ENCODE data around the gene APLNR. TPM values are rescaled to one million over a fixed set of nuclear protein-coding genes. Genes with fewer than 3 reads are reported as not detected.

Gene APLNR
- total RNA-seq, 1 experiment from 2014 or later, result 0.39 TPM

- H2AK5ac ChIP-seq (ENCODE audit: insufficient read length, low read length), result no peak overlapping the region
Observed at GRCh38 chr11:57192316-57192715, 44.7 kb downstream of the APLNR start.

More at GRCh38 chr11:57192316-57192715, 44.7 kb downstream of the APLNR start:
- no peak overlapping the region for H2BK12ac ChIP-seq (ENCODE audit: insufficient read length, low read depth, low read length)
- TF ChIP-seq CTCF (conservative IDR thresholded peaks at IDR 0.05), result no peak
- no peak overlapping the region for H4K91ac ChIP-seq (ENCODE audit: insufficient read length, low read depth, low read length)
- no peak overlapping the region for H2AFZ ChIP-seq (ENCODE audit: low read length)
- no peak overlapping the region for H3K56ac ChIP-seq (ENCODE audit: insufficient read length, low read depth, low read length)
- H3K9ac ChIP-seq (ENCODE audit: extremely low read depth, insufficient read length, low read length), result no peak overlapping the region
- H3K4me1 Mint-ChIP-seq, result peaks cover 23 to 24% of the 10 kb centered on the region in 2 experiments
- no peaks in the 10 kb centered on the region for H4K20me1 ChIP-seq (ENCODE audit: control insufficient read depth, insufficient read depth, insufficient read length)
- H3K4ac ChIP-seq (ENCODE audit: low read depth, low read length), result no peak overlapping the region
- no peak overlapping the region for H3K4me2 ChIP-seq (ENCODE audit: insufficient read depth, insufficient read length, low read length)
- peaks cover 4% of the 10 kb centered on the region for H3K27me3 Mint-ChIP-seq (ENCODE audit: low read depth)
- no peak overlapping the region for H2BK15ac ChIP-seq (ENCODE audit: low read depth, low read length)
- no peak overlapping the region for H3K27ac Mint-ChIP-seq
- no peaks in the 10 kb centered on the region for H3K79me1 ChIP-seq (ENCODE audit: insufficient read depth, low read depth, low read length, poor library complexity, severe bottlenecking)
- no peaks in the 10 kb centered on the region for H3K27me3 ChIP-seq (ENCODE audit: insufficient read depth, low read length)
- no peak overlapping the region for H3K27ac ChIP-seq (ENCODE audit: insufficient read length, low read depth, low read length)
- H3K9me3 ChIP-seq (ENCODE audit: control insufficient read depth, low read depth, low read length), result no peaks in the 10 kb centered on the region
- WGBS (ENCODE audit: extremely low coverage, insufficient read length, low lambda C conversion rate), result no CpG with 5 or more reads among the region's 1 CpG
- no peak overlapping the region for H3K23ac ChIP-seq (ENCODE audit: insufficient read length, low read depth, low read length)
- no peak overlapping the region for H3T11ph ChIP-seq (ENCODE audit: low read length)
- H2BK20ac ChIP-seq (ENCODE audit: low read depth, low read length, poor library complexity, severe bottlenecking), result no peak overlapping the region
- no peaks in the 10 kb centered on the region for H3K79me2 ChIP-seq (ENCODE audit: insufficient read depth, low read length)
- H3K14ac ChIP-seq (ENCODE audit: insufficient read depth, low read length), result no peak overlapping the region
- H3K4me3 Mint-ChIP-seq, result no peak overlapping the region
- H2BK120ac ChIP-seq (ENCODE audit: low read depth, low read length, poor library complexity, severe bottlenecking), result no peak overlapping the region
- no peak overlapping the region for H4K8ac ChIP-seq (replicated peaks; ENCODE audit: insufficient read length, low read depth, low read length)
- DNase-seq, result no peak
- no peaks in the 10 kb centered on the region; a peak in 1 of 5 replicates for H3K9me3 Mint-ChIP-seq
- H2BK5ac ChIP-seq (ENCODE audit: insufficient read length, low read length), result no peak overlapping the region
- H3K18ac ChIP-seq (ENCODE audit: insufficient read length, low read depth, low read length), result no peak overlapping the region
- peaks cover 0 to 2% (median 0%) of the 10 kb centered on the region in 3 experiments; a peak in 2 of 7 replicates for H3K36me3 Mint-ChIP-seq (ENCODE audit: insufficient read depth in 1 of 3, low read depth in 3 of 3)
- H4K5ac ChIP-seq (ENCODE audit: insufficient read length, low read depth, low read length), result no peak overlapping the region
- H3K23me2 ChIP-seq (ENCODE audit: insufficient read length, low read depth, low read length, poor library complexity, severe bottlenecking), result no peaks in the 10 kb centered on the region
- no peaks in the 10 kb centered on the region for H3K4me1 ChIP-seq (ENCODE audit: insufficient read depth, low read length)
